Mesodermal cell (in vitro differentiated cells): ENCODE measurements around the gene ZDHHC18.
"Not testable (repeated sequence)": the region's sequence is repeated elsewhere in the genome, so short reads cannot be mapped to it uniquely, and the experiment has no call there.

Experiments used
- H3K27ac ChIP-seq: 2 replicates; pipeline ENCODE4 v1.7.0; 2013; ENCODE audit warnings: mild to moderate bottlenecking, low read depth, low read length, moderate library complexity; ENCODE audit not compliant: severe bottlenecking
- H3K36me3 ChIP-seq: 2 replicates; pipeline ENCODE4 v1.7.1; 2013; ENCODE audit warnings: mild to moderate bottlenecking, low read length, moderate library complexity; ENCODE audit not compliant: control insufficient read depth, insufficient read depth
- H3K4me1 ChIP-seq: one replicate; pipeline ENCODE4 v1.7.1; 2013; ENCODE audit warnings: mild to moderate bottlenecking, low read length; ENCODE audit not compliant: insufficient read depth, control insufficient read depth, poor library complexity, severe bottlenecking
- H3K4me3 ChIP-seq: 2 replicates; pipeline ENCODE4 v1.7.0; 2013; ENCODE audit warnings: low read length, control low read depth, mild to moderate bottlenecking; ENCODE audit not compliant: insufficient read depth, poor library complexity, severe bottlenecking; ENCODE audit errors: extremely low read depth
- H3K9me3 ChIP-seq: 2 replicates; pipeline ENCODE4 v1.7.1; 2013; ENCODE audit warnings: mild to moderate bottlenecking, low read length, moderate library complexity; ENCODE audit not compliant: control insufficient read depth
- WGBS, 2 experiments: methylation state at CpG; one replicate each; pipeline ENCODE4 v1.1.5; 2013; ENCODE audit warnings: missing lambda C conversion rate in 2 of 2; ENCODE audit not compliant: insufficient coverage in 2 of 2; 5-methylcytosine and 5-hydroxymethylcytosine counted together

The ZDHHC18 gene

DNA sequence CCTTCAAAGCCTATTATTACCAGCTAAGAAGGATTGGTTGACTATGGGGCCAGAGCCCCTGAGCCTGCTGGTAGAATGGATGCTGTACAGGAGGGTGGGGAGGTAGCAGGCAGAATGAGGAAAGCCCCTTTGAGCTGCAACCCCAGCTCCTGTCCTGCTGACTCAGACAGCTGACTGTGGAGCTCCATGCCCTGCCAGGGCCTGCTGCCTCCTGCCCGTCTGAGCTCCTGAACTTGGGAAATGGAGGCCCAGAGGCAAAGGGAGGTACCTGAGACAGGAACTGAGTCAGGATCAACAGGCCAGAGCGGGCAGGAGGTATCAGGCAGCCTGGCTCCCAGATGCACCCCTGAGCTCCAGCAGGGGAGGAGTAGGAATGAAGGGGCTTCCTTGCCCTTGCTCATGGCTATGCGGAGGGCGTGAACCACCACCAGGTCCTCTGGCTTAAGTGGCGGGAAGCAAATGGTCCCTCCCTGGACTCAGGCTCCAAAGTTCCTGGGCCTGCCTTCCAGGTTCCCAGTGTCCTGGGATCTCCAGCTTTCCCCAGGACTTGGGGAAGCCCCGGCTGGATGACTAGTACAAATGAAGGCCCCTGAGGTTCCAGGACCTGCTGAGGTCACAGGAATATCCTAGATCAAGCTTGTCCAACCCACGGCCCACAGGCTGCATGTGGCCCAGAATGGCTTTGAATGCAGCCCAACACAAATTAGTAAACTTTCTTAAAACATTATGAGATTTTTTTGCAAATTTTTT lies 32.6 kb downstream of the ZDHHC18 start:
- 92 to 100% methylated on average over 4 to 7 of the region's 7 CpGs for WGBS, 2 experiments
- Histone ChIP-seq H3K27ac (no peak overlapping the region), H3K4me1 (peaks cover 19% of the 10 kb centered on the region), H3K9me3 (no peaks in the 10 kb centered on the region), H3K36me3 (peaks cover 20% of the 10 kb centered on the region), H3K4me3 (no peak overlapping the region)

DNA sequence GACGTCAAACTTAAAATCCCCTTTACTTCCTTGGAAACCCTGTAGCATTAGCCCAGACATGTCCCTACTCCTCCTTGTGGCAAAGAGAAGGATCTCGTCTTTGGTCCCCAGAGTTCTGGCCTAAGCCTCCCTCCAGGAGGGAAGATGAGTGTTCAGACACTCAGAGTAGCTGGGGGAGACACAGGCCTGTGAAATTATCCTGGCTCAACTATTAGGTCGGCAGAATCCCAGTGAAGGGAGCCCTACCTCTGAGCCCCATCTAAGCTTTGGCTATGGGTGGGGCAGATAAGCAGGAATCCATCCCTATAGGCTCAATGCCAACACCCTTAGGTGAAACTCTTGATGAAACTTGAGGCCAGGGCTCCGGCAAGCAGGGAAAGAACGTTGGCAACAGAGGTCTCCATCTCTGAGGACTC lies 34.8 kb downstream of the ZDHHC18 start:
- Histone ChIP-seq H3K36me3 (peaks cover 3% of the 10 kb centered on the region), H3K4me3 (no peak overlapping the region), H3K4me1 (peaks cover 29% of the 10 kb centered on the region), H3K9me3 (no peaks in the 10 kb centered on the region), H3K27ac (no peak overlapping the region)
- 74 to 100% methylated on average over 2 to 4 of the region's 5 CpGs for WGBS, 2 experiments

DNA sequence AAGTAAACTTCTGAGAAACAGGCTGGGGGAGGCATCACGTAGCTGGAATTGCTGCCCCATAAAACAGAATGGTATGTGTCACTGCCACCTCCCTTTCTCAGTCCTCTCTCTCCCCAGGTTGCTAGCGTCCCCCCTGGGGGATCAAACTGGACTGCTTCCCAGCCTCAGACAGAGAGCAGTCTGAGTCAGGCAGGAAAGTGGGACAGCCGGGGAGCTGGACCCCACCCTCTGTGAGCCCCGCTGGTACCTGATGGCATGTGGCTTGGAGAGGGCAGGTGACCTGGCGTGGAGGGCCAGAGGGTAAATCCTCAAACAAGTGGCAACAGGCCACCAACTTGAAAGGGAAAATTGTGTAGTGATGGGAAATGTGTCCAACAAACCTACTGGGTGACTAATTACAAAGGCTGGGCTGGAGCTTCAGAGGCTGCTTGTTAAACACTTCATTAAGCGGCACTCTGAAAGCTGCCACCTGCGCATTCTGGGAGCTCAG lies 35.4 kb downstream of the ZDHHC18 start:
- Histone ChIP-seq H3K36me3 (peaks cover 3% of the 10 kb centered on the region), H3K27ac (no peak overlapping the region), H3K4me1 (peaks cover 29% of the 10 kb centered on the region), H3K9me3 (no peaks in the 10 kb centered on the region), H3K4me3 (no peak overlapping the region)
- WGBS, 2 experiments = 93 to 97% methylated on average over 7 of the region's 7 CpGs

- 90 to 92% methylated on average over 29 to 34 of the region's 37 CpGs for WGBS, 2 experiments
- Histone ChIP-seq H3K27ac (no peak within 1 kb of the TSS), H3K9me3 (no peaks in the 10 kb centered on the region), H3K4me3 (peak within 1 kb of the TSS; percentile 57), H3K36me3 (no peaks in the 10 kb centered on the region), H3K4me1 (peaks cover 33% of the 10 kb centered on the region)
These were observed 36.5 kb downstream of the ZDHHC18 start, which contains the start of gene SFN for GRCh38 chr1:26862781-26863684. Gene SFN (plus strand): TSS chr1:26863149. CDS start chr1:26863213, 64 bp downstream.

GRCh38 chr1:26863685-26864077 lies 37.2 kb downstream of the ZDHHC18 start:
- WGBS, 2 experiments = 90 to 95% methylated on average over 10 to 11 of the region's 20 CpGs
- Histone ChIP-seq H3K9me3 (no peaks in the 10 kb centered on the region), H3K36me3 (no peaks in the 10 kb centered on the region), H3K4me3 (peak overlapping the region; percentile 57), H3K27ac (no peak overlapping the region), H3K4me1 (peaks cover 33% of the 10 kb centered on the region)

DNA sequence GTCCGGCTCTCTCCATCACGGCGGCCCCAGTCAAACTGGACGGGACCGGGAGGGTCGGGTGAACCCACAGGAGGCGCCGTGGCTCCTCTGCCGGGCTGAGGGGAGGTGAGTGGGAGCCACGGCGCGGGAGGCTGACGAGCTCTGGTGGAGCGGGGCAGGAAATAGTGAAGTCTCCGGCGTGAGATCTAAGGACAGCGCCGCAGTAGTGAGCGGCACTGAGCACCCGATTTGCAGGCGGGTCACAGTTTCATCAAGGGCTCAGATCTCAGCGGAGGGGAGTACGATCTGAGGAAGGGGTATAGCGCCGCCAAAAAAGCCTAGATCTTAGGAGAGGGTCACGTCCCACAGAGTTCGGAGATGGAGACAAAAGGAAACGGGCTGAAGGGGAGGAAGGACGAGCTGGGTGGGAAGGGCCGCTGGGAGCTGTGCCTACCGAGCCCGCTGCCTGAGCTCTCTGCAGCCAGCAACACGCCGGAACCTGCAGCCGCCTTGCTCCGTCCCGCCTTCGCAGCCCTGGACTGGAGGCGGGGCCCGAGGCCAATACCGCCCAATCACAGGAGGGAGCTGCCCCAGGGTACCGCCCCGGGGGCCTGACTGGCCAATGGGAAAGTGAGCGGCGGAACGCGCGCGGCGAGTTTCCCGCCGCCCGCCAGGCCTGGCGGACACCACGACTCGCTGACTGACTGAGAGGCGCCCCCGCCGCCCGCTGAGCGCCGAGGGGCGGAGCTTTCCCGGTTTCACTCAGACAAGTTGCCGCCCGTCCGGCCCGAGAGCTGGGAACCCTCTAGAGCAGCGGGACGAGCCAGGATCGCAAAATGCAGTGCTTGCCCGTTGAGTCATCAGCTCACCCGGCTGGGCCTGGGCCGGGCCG lies 38.4 kb downstream of the ZDHHC18 start:
- 0 to 1% methylated on average over 54 to 64 of the region's 75 CpGs for WGBS, 2 experiments
- Histone ChIP-seq H3K4me3 (peak overlapping the region; percentile 57), H3K4me1 (peaks cover 33% of the 10 kb centered on the region), H3K9me3 (no peaks in the 10 kb centered on the region), H3K27ac (peak overlapping the region; percentile 95), H3K36me3 (no peaks in the 10 kb centered on the region)

GRCh38 chr1:26873097-26873496 lies 46.6 kb downstream of the ZDHHC18 start:
- H3K4me1 ChIP-seq, H3K9me3 ChIP-seq, H3K4me3 ChIP-seq, H3K27ac ChIP-seq: not testable (repeated sequence)
- WGBS, 2 experiments = no CpG with 5 or more reads among the region's 2 CpGs
- H3K36me3 ChIP-seq = peaks cover 16% of the 10 kb centered on the region

GRCh38 chr1:26874896-26875295 lies 48.4 kb downstream of the ZDHHC18 start:
- no peak overlapping the region for H3K4me3 ChIP-seq
- peaks cover 4% of the 10 kb centered on the region for H3K4me1 ChIP-seq
- peak overlapping the region; percentile 3 for H3K27ac ChIP-seq
- WGBS, 2 experiments = 53 to 69% methylated on average over 3 to 4 of the region's 4 CpGs
- H3K9me3 ChIP-seq = no peaks in the 10 kb centered on the region
- H3K36me3 ChIP-seq = peaks cover 18% of the 10 kb centered on the region

GRCh38 chr1:26877326-26877725 lies 50.8 kb downstream of the ZDHHC18 start:
- Histone ChIP-seq H3K4me3 (no peak overlapping the region), H3K36me3 (peaks cover 40% of the 10 kb centered on the region), H3K27ac (no peak overlapping the region), H3K9me3 (no peaks in the 10 kb centered on the region), H3K4me1 (peaks cover 4% of the 10 kb centered on the region)
- 100% methylated on average over 1 of the region's 2 CpGs; no CpG with 5 or more reads in 1 of the 2 experiments for WGBS, 2 experiments

GRCh38 chr1:26879793-26880192 lies 53.3 kb downstream of the ZDHHC18 start:
- Histone ChIP-seq H3K4me1 (peaks cover 4% of the 10 kb centered on the region), H3K27ac (no peak overlapping the region), H3K9me3 (no peaks in the 10 kb centered on the region), H3K36me3 (peaks cover 65% of the 10 kb centered on the region), H3K4me3 (no peak overlapping the region)
- 100% methylated on average over 3 of the region's 4 CpGs for WGBS, 2 experiments
